ENCODE measurements around the gene USP33. TPM values are rescaled to one million over a fixed set of nuclear protein-coding genes. Genes with fewer than 3 reads are reported as not detected.
A peak's percentile ranks its signal among the peaks of the same experiment; 100 is the strongest.

The USP33 gene
- total and polyA plus RNA-seq, 2 of the 8 experiments (the other 6 are each of a cell fraction or from before 2014, with no cell fraction given), result 20.0 to 55.5 TPM

DNA sequence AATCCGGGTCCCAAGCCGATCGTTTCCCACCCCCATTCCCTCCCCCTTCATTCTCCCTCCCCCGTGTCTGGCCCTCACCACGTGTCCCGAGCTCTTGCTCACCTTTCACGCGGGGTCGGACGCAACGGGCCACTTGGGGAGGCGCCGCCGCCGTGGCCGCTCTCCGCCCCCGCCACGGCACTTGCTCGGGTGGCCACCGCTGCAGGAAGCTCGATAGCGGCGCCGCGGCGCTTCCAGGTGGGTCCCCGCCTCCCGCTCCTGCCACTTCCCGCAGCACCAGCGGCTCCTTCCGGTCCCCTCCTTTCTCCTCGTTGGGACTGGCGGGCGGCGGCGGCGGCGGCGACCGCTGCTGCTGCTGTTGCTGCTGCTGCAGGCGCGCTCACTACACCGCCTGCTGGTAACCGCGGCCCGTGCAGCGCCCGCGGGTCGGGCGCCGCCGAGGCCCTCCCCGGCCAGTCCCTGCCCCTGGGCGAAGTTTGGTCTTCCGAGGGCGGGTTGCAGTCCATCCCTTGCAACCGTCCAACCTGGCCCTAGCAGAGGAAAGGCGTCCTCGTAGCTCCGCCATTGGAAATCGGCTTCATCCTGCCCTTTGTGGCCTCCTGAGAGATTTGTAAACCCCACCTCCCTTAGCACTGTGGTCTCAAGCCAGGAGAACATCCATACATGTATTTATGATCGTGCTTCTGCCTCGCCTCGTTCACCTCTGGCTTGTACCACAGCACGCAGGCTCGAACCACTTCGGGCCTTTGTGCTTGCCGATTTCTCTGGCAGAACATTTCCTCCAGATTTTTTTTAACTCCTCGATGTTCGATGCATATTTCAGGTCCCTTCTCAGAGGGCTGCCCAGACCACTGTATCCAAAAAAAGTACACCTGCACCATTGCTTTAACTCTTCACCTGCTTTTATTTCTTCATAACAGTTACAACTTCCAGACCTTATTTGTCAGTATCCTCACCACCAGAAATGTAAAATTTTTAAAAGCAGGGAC, 76.2 kb downstream of the USP33 start (continued):
- TF ChIP-seq, protein P1, sequence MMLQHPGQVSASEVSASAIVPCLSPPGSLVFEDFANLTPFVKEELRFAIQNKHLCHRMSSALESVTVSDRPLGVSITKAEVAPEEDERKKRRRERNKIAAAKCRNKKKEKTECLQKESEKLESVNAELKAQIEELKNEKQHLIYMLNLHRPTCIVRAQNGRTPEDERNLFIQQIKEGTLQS (IDR thresholded peaks at IDR 0.05; ENCODE audit: insufficient read depth, low read depth, low read length), result no peak
- 0 out of 4 replicates have a peak, but pooled peaks of 1 of the 2 experiments have one; percentile 50 for TF ChIP-seq HDAC2 (IDR thresholded peaks at IDR 0.05; ENCODE audit: borderline replicate concordance in 1 of 2, low read depth in 2 of 2, low read length in 2 of 2)
- TF ChIP-seq, protein P2, sequence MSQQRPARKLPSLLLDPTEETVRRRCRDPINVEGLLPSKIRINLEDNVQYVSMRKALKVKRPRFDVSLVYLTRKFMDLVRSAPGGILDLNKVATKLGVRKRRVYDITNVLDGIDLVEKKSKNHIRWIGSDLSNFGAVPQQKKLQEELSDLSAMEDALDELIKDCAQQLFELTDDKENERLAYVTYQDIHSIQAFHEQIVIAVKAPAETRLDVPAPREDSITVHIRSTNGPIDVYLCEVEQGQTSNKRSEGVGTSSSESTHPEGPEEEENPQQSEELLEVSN (IDR thresholded peaks at IDR 0.05), result no peak; the same call in 1 of the 2 replicates
- peak; percentile 25; the same call in 1 of the 2 replicates for TF ChIP-seq BACH1 (IDR thresholded peaks at IDR 0.05; ENCODE audit: low read length)
- TF ChIP-seq EZH2 (IDR thresholded peaks at IDR 0.05; ENCODE audit: low read depth, low read length, severe bottlenecking), result no peak
- TF ChIP-seq RXRA (IDR thresholded peaks at IDR 0.05; ENCODE audit: insufficient read depth, low read depth, low read length), result no peak
- TF ChIP-seq GABPA (IDR thresholded peaks at IDR 0.05; ENCODE audit: borderline replicate concordance, insufficient read depth, low read length), result peak; percentile 73; the same call in 1 of the 2 replicates
- TF ChIP-seq NRF1 (IDR thresholded peaks at IDR 0.05; ENCODE audit: low read depth, low read length), result 0 out of 2 replicates have a peak, but pooled peaks have one; percentile 6
- TF ChIP-seq SP1 (IDR thresholded peaks at IDR 0.05; ENCODE audit: low read depth, low read length), result no peak
- no peak for TF ChIP-seq CTBP2 (IDR thresholded peaks at IDR 0.05; ENCODE audit: borderline replicate concordance, insufficient read depth, insufficient read length, low read length)
- TF ChIP-seq FOSL1 (IDR thresholded peaks at IDR 0.05; ENCODE audit: insufficient read depth, low read depth, low read length), result no peak
- TF ChIP-seq EP300 (IDR thresholded peaks at IDR 0.05; ENCODE audit: borderline replicate concordance in 1 of 2, low read depth in 2 of 2, low read length in 2 of 2), result peak in 1 of 2 experiments; percentile 45; a peak in 1 of 3 replicates
- TF ChIP-seq CREB1 (IDR thresholded peaks at IDR 0.05), result no peak; the same call in 1 of the 2 replicates
- TF ChIP-seq PHF8 (conservative IDR thresholded peaks at IDR 0.05; ENCODE audit: low read depth, low read length), result peak; percentile 97
- TF ChIP-seq KDM4A (IDR thresholded peaks at IDR 0.05; ENCODE audit: low read depth, low read length, severe bottlenecking), result peak; percentile 37
- no peak for TF ChIP-seq POU5F1 (IDR thresholded peaks at IDR 0.05; ENCODE audit: low read depth, low read length)
- peak; percentile 47 to 85 for TF ChIP-seq POLR2A (IDR thresholded peaks at IDR 0.05; ENCODE audit: control extremely low read depth in 1 of 2, low read depth in 2 of 2, low read length in 2 of 2)
- no peak for TF ChIP-seq KDM5A (IDR thresholded peaks at IDR 0.05; ENCODE audit: low read length)
- 0 out of 2 replicates have a peak, but pooled peaks have one; percentile 20 for TF ChIP-seq GTF2F1 (IDR thresholded peaks at IDR 0.05; ENCODE audit: borderline replicate concordance, low read depth, low read length)
- no peak for TF ChIP-seq SUZ12 (IDR thresholded peaks at IDR 0.05; ENCODE audit: low read length)
- TF ChIP-seq RFX5 (IDR thresholded peaks at IDR 0.05; ENCODE audit: borderline replicate concordance, low read depth, low read length), result no peak

All from H1 (cell line).